ENCODE results near the gene ASPM.
"Not testable (repeated sequence)": the region's sequence is repeated elsewhere in the genome, so short reads cannot be mapped to it uniquely, and the experiment has no call there.

The ASPM gene

DNA sequence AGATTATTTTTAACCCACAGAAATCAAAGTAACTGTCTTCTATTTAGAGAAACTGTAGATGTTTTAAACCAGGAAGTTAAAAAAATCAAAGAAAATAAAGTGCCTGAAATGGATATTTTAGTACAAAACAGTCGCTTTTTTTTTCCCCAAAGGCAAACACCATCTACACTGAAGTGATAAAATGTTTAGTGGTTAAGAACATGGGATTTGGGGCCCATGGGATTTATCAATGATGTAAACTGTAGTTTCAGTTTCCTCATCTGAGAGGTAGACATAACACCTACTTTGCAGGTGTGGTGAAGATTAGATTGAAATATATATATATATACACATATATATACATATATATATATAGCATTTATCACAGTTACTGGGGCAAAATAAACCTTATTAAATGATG, 22.1 kb downstream of the ASPM start:
- Mint-ChIP-seq H3K36me3 (no peaks in the 10 kb centered on the region), H3K27ac (no peak overlapping the region)

DNA sequence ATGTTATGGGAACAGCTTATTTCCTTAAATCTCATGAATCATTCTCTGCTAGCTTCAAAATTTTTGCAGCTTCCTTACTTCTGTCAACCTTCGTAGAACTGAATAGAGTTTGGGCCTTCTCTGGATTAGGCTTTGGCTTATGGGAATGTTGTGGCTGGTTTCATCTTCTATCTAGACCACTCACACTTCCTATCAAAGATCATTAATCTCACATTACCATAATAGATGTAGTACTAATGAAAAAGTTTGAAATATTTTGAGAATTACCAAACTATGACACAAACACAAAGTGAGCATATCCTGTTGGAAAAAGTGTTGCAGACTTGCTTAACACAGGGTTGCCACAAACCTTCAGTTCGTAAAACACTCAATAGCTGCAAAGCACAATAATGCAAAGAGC, 30.3 kb downstream of the ASPM start:
- H3K36me3 Mint-ChIP-seq: no peaks in the 10 kb centered on the region

More for the DNA sequence above, 22.1 kb downstream of the ASPM start:
- Mint-ChIP-seq H3K9me3 (ENCODE audit: low read depth) (no peaks in the 10 kb centered on the region), H3K4me1 (ENCODE audit: low read depth) (no peaks in the 10 kb centered on the region), H3K27me3 (no peaks in the 10 kb centered on the region), H3K4me3 (no peak overlapping the region)

DNA sequence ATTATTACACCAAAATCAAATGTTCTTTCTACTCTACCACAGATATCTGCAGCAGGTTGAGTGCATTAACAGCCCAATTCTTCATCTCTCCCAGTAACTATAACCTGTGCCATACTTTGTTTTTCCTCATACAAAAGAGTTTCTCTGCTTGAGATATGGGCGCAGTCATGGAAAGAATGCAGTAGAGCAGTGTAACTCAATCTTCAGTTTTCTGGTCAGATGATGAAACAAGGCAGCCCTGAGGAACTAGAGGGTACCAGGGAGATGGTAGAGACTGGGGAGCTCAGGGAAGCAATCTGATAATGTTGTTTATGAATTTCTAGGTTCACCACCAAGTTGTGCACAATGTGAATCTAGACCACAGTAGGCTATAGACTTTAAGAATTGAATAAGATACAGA, 39.6 kb downstream of the ASPM start:
- H3K4me3 Mint-ChIP-seq: no peak overlapping the region
- H3K27ac Mint-ChIP-seq: no peak overlapping the region
- peaks cover 1% of the 10 kb centered on the region for H3K4me1 Mint-ChIP-seq (ENCODE audit: low read depth)

More for the DNA sequence above, 30.3 kb downstream of the ASPM start:
- Mint-ChIP-seq H3K4me3 (no peak overlapping the region), H3K9me3 (ENCODE audit: low read depth) (no peaks in the 10 kb centered on the region), H3K27me3 (no peaks in the 10 kb centered on the region), H3K4me1 (ENCODE audit: low read depth) (no peaks in the 10 kb centered on the region), H3K27ac (no peak overlapping the region)

DNA sequence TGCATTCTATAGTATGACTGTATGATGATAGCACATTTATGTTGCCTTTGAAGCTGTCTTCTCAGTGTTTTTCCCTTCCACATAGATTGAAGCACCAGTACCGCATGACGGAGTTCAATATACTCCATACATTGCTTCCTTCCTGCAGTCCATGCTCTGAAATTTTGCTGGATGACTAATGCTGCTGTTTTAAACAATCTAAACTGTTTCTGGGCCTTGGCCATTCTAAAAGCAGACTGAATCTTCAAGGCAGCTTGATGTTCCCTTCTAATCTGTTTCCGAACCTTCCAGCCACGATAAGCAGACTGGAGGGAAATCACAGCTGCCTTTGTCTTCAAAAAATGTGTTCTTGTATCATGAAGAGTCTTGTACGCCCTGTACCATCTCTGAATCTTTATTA, 43.2 kb downstream of the ASPM start:
- H3K36me3 Mint-ChIP-seq: peaks cover 3% of the 10 kb centered on the region
- no peaks in the 10 kb centered on the region for H3K9me3 Mint-ChIP-seq (ENCODE audit: low read depth)
- peaks cover 15% of the 10 kb centered on the region for H3K4me1 Mint-ChIP-seq (ENCODE audit: low read depth)
- H3K4me3 Mint-ChIP-seq: no peak overlapping the region
- H3K27me3 Mint-ChIP-seq: no peaks in the 10 kb centered on the region
- H3K27ac Mint-ChIP-seq: no peak overlapping the region

More for the DNA sequence above, 39.6 kb downstream of the ASPM start:
- Mint-ChIP-seq H3K36me3 (peaks cover 3% of the 10 kb centered on the region), H3K27me3 (no peaks in the 10 kb centered on the region), H3K9me3 (ENCODE audit: low read depth) (no peaks in the 10 kb centered on the region)

DNA sequence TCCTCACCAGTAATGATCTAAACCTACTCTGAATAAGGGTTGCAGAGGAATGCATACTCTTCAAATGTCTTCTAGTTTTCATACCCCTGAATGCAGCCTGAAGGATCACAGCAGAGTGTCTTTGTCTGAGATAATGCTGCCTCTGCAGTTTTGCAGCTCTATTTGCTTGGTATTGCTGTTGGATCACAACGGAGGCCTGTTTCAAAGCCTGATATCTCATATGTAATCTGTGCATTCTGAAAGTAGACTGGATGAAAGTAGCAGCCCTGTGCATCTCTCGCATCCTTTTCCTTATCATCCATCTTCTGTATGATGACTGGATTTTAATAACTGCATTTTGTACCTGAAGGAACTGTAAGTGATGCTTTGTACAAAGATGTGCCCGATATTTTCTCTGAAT, 44.5 kb downstream of the ASPM start:
- Mint-ChIP-seq H3K27me3 (no peaks in the 10 kb centered on the region), H3K9me3 (ENCODE audit: low read depth) (no peaks in the 10 kb centered on the region), H3K4me1 (ENCODE audit: low read depth) (peaks cover 15% of the 10 kb centered on the region), H3K4me3 (no peak overlapping the region), H3K36me3 (no peaks in the 10 kb centered on the region), H3K27ac (no peak overlapping the region)

DNA sequence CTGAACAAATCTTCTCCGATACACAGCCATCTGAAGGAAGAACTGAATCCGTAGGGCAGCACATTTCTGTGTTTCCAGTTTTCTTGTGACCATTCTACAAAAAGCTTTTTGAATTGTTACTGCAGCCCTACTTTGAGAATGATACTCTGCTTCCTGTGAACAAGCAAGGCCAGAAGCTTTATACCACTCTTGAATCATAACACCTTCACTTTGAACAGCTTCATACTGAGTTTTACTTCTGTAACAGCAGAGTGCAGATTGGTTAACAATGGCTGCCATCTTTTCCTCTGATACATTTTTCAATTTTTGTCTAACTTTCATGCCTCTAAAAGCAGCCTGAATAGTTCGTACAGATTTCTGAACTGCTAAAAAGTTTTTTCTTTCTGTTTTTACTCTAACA, 45.8 kb downstream of the ASPM start:
- H3K4me1 Mint-ChIP-seq (ENCODE audit: low read depth): peaks cover 15% of the 10 kb centered on the region
- no peak overlapping the region for H3K4me3 Mint-ChIP-seq
- no peaks in the 10 kb centered on the region for H3K27me3 Mint-ChIP-seq
- H3K36me3 Mint-ChIP-seq: no peaks in the 10 kb centered on the region
- no peaks in the 10 kb centered on the region for H3K9me3 Mint-ChIP-seq (ENCODE audit: low read depth)
- no peak overlapping the region for H3K27ac Mint-ChIP-seq

DNA sequence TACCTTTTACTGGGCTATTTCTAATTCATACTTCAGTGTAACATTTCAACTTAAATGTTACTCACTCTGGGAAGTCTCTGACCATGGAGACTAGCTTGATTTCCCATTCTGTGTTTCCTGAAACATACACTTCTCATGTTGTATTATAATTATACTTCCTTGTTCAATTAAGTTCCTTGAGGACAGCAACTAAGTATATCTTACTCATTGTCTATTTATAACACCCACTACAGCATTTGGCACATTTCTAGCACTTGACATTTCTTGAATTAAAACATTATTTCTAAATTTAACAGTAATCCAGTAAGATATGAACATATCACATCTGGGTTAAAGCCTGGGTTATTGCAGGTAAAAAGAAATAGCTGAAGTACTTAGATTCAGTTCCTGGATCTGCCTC, 47.0 kb downstream of the ASPM start:
- Mint-ChIP-seq H3K27ac (no peak overlapping the region), H3K4me3 (no peak overlapping the region), H3K27me3 (no peaks in the 10 kb centered on the region), H3K36me3 (no peaks in the 10 kb centered on the region), H3K9me3 (ENCODE audit: low read depth) (no peaks in the 10 kb centered on the region), H3K4me1 (ENCODE audit: low read depth) (peaks cover 15% of the 10 kb centered on the region)

DNA sequence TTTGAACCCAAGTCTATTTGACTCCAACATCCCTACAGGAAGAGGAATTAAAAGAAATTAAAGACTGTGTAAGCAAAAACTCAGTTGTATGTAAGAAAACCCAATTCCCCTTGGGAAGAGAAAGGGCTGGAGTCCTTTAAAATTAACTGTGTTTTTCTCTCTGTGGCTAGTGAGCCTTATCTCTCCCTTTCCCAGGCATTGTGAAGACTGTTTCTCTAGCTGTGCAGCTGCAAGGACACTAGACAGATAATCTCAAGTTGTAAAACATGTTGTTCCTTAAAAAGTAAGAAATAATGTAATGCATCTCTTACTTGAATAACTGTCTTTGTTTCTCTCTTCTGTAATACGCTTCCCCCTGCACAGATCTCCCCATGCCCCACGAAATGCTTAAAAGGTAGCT, 49.5 kb downstream of the ASPM start:
- H3K36me3 Mint-ChIP-seq; H3K27me3 Mint-ChIP-seq; H3K4me3 Mint-ChIP-seq; H3K27ac Mint-ChIP-seq; H3K9me3 Mint-ChIP-seq (ENCODE audit: low read depth): not testable (repeated sequence)
- H3K4me1 Mint-ChIP-seq (ENCODE audit: low read depth): peaks cover 14% of the 10 kb centered on the region

DNA sequence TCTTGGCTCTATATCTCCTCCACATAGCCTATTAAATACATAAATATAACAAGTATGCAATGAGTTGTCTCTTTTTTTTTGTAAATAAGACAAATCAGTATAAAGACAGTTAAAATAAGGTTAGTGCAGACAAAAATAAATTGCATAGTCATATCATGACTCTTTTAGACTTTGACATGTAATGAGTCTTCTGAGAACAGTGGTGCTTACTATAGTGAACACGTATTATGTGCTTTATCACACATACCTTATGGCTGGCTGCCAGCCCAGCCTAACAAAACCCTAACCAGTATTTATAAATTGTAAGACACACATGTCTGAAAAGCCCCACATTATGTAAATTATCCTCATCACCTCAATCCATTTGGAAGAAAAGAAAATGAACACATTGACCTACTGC, 50.3 kb downstream of the ASPM start:
- no peaks in the 10 kb centered on the region for H3K36me3 Mint-ChIP-seq
- H3K4me3 Mint-ChIP-seq: no peak overlapping the region
- peaks cover 9% of the 10 kb centered on the region for H3K4me1 Mint-ChIP-seq (ENCODE audit: low read depth)
- no peak overlapping the region for H3K27ac Mint-ChIP-seq
- no peaks in the 10 kb centered on the region for H3K27me3 Mint-ChIP-seq
- no peaks in the 10 kb centered on the region for H3K9me3 Mint-ChIP-seq (ENCODE audit: low read depth)

DNA sequence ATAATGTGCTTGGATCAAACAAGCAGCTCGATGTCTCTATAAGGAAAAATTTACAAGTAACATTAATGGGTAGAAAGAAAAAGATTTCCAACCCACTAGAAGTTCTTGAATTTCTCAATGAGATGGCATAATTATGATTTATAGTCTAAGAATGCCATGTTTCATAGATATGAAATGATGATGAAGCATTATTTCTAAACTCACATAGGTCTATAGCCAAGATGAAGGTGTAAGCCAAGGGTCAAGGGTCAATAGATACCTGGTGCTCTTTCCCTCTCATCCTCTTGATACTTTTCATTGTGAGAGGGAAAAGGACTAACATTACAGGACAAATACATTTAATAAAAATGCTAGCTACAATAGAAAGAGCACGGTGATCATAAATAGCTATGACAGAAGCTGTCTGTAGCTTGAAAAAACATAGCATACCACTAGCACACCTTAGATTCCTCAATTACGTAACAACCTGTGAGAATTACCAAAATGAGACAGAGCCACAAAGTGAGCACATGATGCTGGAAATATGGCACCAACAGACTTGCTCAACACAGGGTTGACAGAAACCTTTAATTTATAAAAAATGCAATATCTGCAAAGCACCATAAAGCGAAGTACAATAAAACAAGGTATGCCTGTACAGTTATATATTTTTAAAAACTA, 53.1 kb downstream of the ASPM start:
- H3K36me3 Mint-ChIP-seq: no peaks in the 10 kb centered on the region
- H3K27me3 Mint-ChIP-seq: no peaks in the 10 kb centered on the region
- H3K9me3 Mint-ChIP-seq (ENCODE audit: low read depth): no peaks in the 10 kb centered on the region
- H3K27ac Mint-ChIP-seq: no peak overlapping the region
- no peaks in the 10 kb centered on the region for H3K4me1 Mint-ChIP-seq (ENCODE audit: low read depth)
- no peak overlapping the region for H3K4me3 Mint-ChIP-seq

DNA sequence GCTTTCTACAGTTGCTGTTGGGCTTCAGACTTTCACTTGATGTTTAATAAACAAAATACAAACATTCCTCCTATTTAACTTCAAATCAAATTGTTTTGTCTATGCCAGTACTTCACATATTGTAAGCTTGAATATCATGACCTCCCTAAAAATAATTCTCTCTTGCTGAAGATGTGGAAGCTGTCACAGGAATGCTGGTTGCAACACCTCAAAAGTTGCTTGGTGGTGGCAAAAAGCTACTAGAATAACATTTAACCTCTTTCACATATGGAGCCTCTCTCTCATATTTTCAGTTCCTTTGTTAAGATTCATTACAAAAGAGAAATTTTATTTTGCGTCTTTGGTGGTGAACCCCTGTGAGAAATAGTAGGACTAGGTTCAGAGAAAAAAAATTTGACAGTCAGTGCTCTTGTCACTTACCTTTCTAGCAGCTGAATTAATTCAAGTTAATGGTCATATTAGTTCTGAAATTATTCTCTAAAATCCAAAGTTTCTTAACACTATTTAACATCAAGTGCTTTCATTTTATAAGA, 53.9 kb downstream of the ASPM start:
- no peaks in the 10 kb centered on the region for H3K9me3 Mint-ChIP-seq (ENCODE audit: low read depth)
- H3K36me3 Mint-ChIP-seq: no peaks in the 10 kb centered on the region
- no peaks in the 10 kb centered on the region for H3K4me1 Mint-ChIP-seq (ENCODE audit: low read depth)
- no peaks in the 10 kb centered on the region for H3K27me3 Mint-ChIP-seq
- H3K27ac Mint-ChIP-seq: no peak overlapping the region
- H3K4me3 Mint-ChIP-seq: no peak overlapping the region

DNA sequence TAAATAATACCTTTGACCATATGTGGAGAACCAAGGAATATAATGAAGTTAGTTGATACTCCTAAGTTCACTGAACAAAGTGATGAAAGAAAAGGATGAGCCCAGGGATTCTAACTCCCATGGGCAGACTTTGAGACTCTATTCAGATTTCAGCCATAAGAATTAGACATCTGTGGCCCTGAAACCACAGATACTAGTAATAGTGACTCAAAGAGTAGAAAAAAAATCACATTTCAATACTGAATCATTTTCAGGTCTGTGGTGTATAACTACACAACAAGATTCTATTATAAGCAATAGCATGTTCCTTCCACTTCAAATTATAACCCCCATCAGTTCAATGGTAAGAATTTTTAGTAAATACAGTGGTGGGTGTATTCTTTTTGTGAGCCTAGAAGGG, 63.0 kb downstream of the ASPM start:
- Mint-ChIP-seq H3K27ac (no peak overlapping the region), H3K9me3 (ENCODE audit: low read depth) (no peaks in the 10 kb centered on the region), H3K36me3 (peaks cover 11% of the 10 kb centered on the region), H3K27me3 (peaks cover 5% of the 10 kb centered on the region), H3K4me1 (ENCODE audit: low read depth) (no peaks in the 10 kb centered on the region), H3K4me3 (no peak overlapping the region)

DNA sequence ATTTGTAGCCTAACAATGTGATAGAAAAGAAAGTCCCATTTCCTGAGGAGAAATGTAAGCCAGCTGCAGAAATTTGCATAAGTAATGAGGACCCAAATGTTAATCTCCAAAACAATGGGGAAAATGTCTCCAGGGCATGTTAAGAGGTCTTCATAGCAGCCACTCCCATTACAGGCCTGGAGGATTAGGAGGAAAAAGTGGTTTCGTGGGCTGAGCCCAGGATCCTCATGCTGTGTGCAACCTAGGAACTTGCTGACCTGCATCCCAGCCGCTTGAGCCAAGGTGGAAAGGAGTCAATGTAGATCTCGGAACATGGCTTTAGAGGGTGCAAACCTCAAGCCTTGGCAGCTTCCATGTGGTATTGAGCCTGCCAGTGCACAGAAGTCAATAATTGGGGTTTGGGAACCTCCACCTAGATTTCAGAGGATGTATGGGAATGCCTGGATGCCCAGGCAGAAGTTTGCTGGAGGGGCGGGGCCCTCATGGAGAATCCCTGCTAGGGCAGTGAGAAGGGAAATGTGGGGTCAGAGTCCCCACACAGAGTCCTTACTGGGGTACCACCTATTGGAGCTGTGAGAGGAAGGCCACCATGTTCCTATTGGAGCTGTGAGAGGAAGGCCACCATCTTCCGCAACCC, 65.2 kb downstream of the ASPM start:
- peaks cover 5% of the 10 kb centered on the region for H3K27me3 Mint-ChIP-seq
- H3K9me3 Mint-ChIP-seq (ENCODE audit: low read depth): no peaks in the 10 kb centered on the region
- no peaks in the 10 kb centered on the region for H3K4me1 Mint-ChIP-seq (ENCODE audit: low read depth)
- H3K36me3 Mint-ChIP-seq: peaks cover 11% of the 10 kb centered on the region
- H3K27ac Mint-ChIP-seq: no peak overlapping the region
- no peak overlapping the region for H3K4me3 Mint-ChIP-seq

DNA sequence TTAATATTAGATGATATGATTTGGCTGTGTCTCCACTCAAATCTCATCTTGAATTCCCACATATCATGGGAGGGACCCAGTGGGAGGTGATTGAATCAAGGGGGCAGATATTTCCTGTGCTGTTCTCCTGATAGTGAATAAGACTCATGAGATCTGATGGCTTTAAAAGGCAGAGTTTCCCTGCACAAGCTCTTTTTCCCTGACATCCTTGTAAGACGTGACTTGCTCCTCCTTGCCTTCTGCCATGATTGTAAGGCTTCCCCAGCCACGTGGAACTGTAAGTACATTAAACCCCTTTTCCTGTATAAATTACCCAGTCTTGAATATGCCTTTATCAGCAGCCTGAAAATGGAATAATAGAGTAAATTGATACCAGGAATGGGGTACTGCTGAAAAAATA, 66.1 kb downstream of the ASPM start:
- peaks cover 4% of the 10 kb centered on the region for H3K9me3 Mint-ChIP-seq (ENCODE audit: low read depth)
- no peak overlapping the region for H3K27ac Mint-ChIP-seq
- no peaks in the 10 kb centered on the region for H3K4me1 Mint-ChIP-seq (ENCODE audit: low read depth)
- peaks cover 5% of the 10 kb centered on the region for H3K27me3 Mint-ChIP-seq
- peaks cover 11% of the 10 kb centered on the region for H3K36me3 Mint-ChIP-seq
- no peak overlapping the region for H3K4me3 Mint-ChIP-seq

DNA sequence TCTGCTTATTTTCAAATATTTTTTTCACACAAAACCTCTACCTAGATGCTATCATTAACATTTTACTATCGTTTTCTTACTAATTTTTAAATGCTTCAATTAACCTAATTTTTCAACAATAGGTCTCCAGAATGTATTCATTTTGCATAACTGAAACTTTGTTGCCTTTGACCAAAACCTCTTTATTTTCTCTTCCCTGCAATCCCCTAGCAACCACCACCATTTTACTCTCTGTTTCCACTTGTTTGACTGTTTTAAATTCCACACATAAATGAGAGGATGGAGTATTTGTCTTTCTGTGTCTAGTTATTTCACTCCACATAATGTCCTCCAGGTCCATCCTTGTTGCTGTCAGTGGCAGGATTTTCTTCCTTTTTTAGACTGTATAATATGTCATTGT, 69.9 kb downstream of the ASPM start:
- H3K36me3 Mint-ChIP-seq: peaks cover 5% of the 10 kb centered on the region
- no peaks in the 10 kb centered on the region for H3K4me1 Mint-ChIP-seq (ENCODE audit: low read depth)
- peaks cover 8% of the 10 kb centered on the region for H3K27me3 Mint-ChIP-seq
- H3K27ac Mint-ChIP-seq: no peak overlapping the region
- peaks cover 4% of the 10 kb centered on the region for H3K9me3 Mint-ChIP-seq (ENCODE audit: low read depth)
- no peak overlapping the region for H3K4me3 Mint-ChIP-seq

DNA sequence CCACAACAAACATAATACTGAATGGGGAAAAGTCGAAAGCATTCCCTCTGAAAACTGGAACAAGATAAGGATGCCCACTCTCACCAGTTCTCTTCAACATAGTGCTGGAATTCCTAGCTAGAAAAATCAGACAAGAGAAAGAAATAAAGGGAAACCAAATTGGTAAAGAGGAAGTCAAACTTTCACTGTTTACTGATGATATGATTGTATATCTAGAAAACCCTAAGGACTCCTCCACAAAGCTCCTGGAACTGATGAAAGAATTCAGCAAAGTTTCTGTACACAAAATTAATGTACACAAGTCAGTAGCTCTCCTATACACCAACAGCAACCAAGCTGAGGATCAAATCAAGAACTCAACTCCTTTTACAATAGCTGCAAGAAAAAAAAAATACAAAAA, 72.5 kb downstream of the ASPM start:
- H3K4me1 Mint-ChIP-seq (ENCODE audit: low read depth): no peaks in the 10 kb centered on the region
- H3K36me3 Mint-ChIP-seq: peaks cover 3% of the 10 kb centered on the region
- H3K27me3 Mint-ChIP-seq: peaks cover 5% of the 10 kb centered on the region
- H3K9me3 Mint-ChIP-seq (ENCODE audit: low read depth): peaks cover 11% of the 10 kb centered on the region
- H3K27ac Mint-ChIP-seq: no peak overlapping the region
- H3K4me3 Mint-ChIP-seq: no peak overlapping the region
